ENCODE results near the gene QRICH2.
A peak's percentile ranks its signal among the peaks of the same experiment; 100 is the strongest.
"Not testable (repeated sequence)": the region's sequence is repeated elsewhere in the genome, so short reads cannot be mapped to it uniquely, and the experiment has no call there.

Gene QRICH2

GRCh38 chr17:76307966-76308338, at the start of gene QRICH2:
Gene QRICH2, minus strand, starts transcription at chr17:76308276. Its CDS starts 278 bp downstream, at chr17:76307998.
- no peak for DNase-seq

- no peak for DNase-seq
Measured at GRCh38 chr17:76357597-76358158, 49.6 kb upstream of the QRICH2 start.

- no peak for DNase-seq
Measured at GRCh38 chr17:76356803-76357456, 48.9 kb upstream of the QRICH2 start.

GRCh38 chr17:76354747-76355310, 46.8 kb upstream of the QRICH2 start:
- no peak for DNase-seq

GRCh38 chr17:76354317-76354729, 46.2 kb upstream of the QRICH2 start:
- DNase-seq, result no peak

- peak; percentile 87 for DNase-seq
Measured at GRCh38 chr17:76353599-76354316, 45.7 kb upstream of the QRICH2 start, which contains the start of gene PRPSAP1. Gene PRPSAP1, minus strand, starts transcription at chr17:76353916. Its CDS starts 213 bp downstream, at chr17:76353703.

- peak; percentile 2 for DNase-seq
Measured at GRCh38 chr17:76353004-76353598, 45.0 kb upstream of the QRICH2 start.

GRCh38 chr17:76351526-76352071, 43.5 kb upstream of the QRICH2 start:
- DNase-seq, result no peak

GRCh38 chr17:76350463-76350862, 42.4 kb upstream of the QRICH2 start:
- no peak for DNase-seq

GRCh38 chr17:76346936-76347335, 38.9 kb upstream of the QRICH2 start:
- DNase-seq, result not testable (repeated sequence)

- DNase-seq, result no peak
Measured at GRCh38 chr17:76345377-76345974, 37.4 kb upstream of the QRICH2 start.

GRCh38 chr17:76343106-76343505, 35.0 kb upstream of the QRICH2 start:
- no peak for DNase-seq

- DNase-seq, result no peak
Measured at GRCh38 chr17:76341301-76341700, 33.2 kb upstream of the QRICH2 start.

GRCh38 chr17:76337413-76337777, 29.3 kb upstream of the QRICH2 start:
- no peak for DNase-seq

- no peak for DNase-seq
Measured at GRCh38 chr17:76336756-76337412, 28.8 kb upstream of the QRICH2 start.

GRCh38 chr17:76335716-76336381, 27.8 kb upstream of the QRICH2 start:
- no peak for DNase-seq

- DNase-seq, result no peak
Measured at GRCh38 chr17:76333673-76334505, 25.8 kb upstream of the QRICH2 start.

GRCh38 chr17:76331083-76331482, 23.0 kb upstream of the QRICH2 start:
- DNase-seq, result no peak

- DNase-seq, result no peak
Measured at GRCh38 chr17:76329664-76330063, 21.6 kb upstream of the QRICH2 start.

GRCh38 chr17:76327696-76328095, 19.6 kb upstream of the QRICH2 start:
- peak; percentile 3 for DNase-seq

- no peak for DNase-seq
Measured at GRCh38 chr17:76326306-76326705, 18.2 kb upstream of the QRICH2 start.

All from CD4-positive, alpha-beta T cell treated with Interleukin-10 for 1 hour (primary cell).